CD4-positive, CD25-positive, alpha-beta regulatory T cell (primary cell): ENCODE measurements around the gene MYO1E. TPM values are rescaled to one million over a fixed set of nuclear protein-coding genes. Genes with fewer than 3 reads are reported as not detected.

Source experiments
- ATAC-seq, 2 donors: fragments of 150-1000 bp; cut with Tn5 transposase; one replicate each; pipeline ENCODE4 v1.10.0; 2021; ENCODE audit warnings: low read depth in 2 of 2, moderate number of reproducible peaks in 2 of 2, moderate library complexity in 1 of 2
- DNase-seq, 3 donors: peaks; one replicate each; pipeline versions ENCODE4 v3.0.0 to v3.0.0-alpha.2; 2012 to 2022; ENCODE audit warnings: mixed read lengths in 1 of 3
- H3K27ac ChIP-seq: one replicate; pipeline ENCODE4 v1.7.0; 2013; ENCODE audit warnings: mild to moderate bottlenecking, low read length; ENCODE audit not compliant: insufficient read depth, poor library complexity, severe bottlenecking
- H3K27me3 ChIP-seq: one replicate; pipeline ENCODE4 v1.7.0; 2013; ENCODE audit warnings: low read length; ENCODE audit not compliant: control insufficient read depth, insufficient read depth
- H3K36me3 ChIP-seq: one replicate; pipeline ENCODE4 v1.7.0; 2013; ENCODE audit warnings: mild to moderate bottlenecking, low read length, moderate library complexity; ENCODE audit not compliant: control insufficient read depth, insufficient read depth
- H3K4me1 ChIP-seq: 2 replicates; pipeline ENCODE4 v1.7.0; 2013; ENCODE audit warnings: mild to moderate bottlenecking, low read length; ENCODE audit not compliant: insufficient read depth, control insufficient read depth, poor library complexity, severe bottlenecking
- H3K4me3 ChIP-seq: one replicate; pipeline ENCODE4 v1.7.0; 2013; ENCODE audit warnings: low read depth, mild to moderate bottlenecking, low read length, moderate library complexity
- H3K9me3 ChIP-seq, 2 experiments: 1 replicate in 1 of 2; 2 replicates in 1 of 2; pipeline ENCODE4 v1.7.0; 2013; ENCODE audit warnings: low read length in 2 of 2, mild to moderate bottlenecking in 1 of 2, moderate library complexity in 1 of 2; ENCODE audit not compliant: control insufficient read depth in 2 of 2
- H3K27ac Mint-ChIP-seq, 3 donors: one replicate each; pipeline ENCODE4 v1.8.0; 2020 to 2022; ENCODE audit warnings: mild to moderate bottlenecking in 3 of 3, mixed read lengths in 3 of 3, moderate library complexity in 2 of 3
- H3K27me3 Mint-ChIP-seq: one replicate; pipeline ENCODE4 v1.8.0; 2022; ENCODE audit warnings: mild to moderate bottlenecking, mixed read lengths
- H3K36me3 Mint-ChIP-seq: one replicate; pipeline ENCODE4 v1.8.0; 2020; ENCODE audit warnings: mixed read lengths
- H3K4me1 Mint-ChIP-seq, 4 donors: one replicate each; pipeline ENCODE4 v1.8.0; 2020 to 2022; ENCODE audit warnings: mixed read lengths in 4 of 4, mild to moderate bottlenecking in 1 of 4
- H3K4me3 Mint-ChIP-seq, 4 donors: one replicate each; pipeline ENCODE4 v1.8.0; 2020 to 2022; ENCODE audit warnings: mild to moderate bottlenecking in 4 of 4, mixed read lengths in 4 of 4, moderate library complexity in 3 of 4
- H3K9me3 Mint-ChIP-seq, 7 donors: one replicate each; pipeline ENCODE4 v1.8.0; 2020 to 2022; ENCODE audit warnings: mixed read lengths in 7 of 7, mild to moderate bottlenecking in 3 of 7, moderate library complexity in 2 of 7
- polyA plus RNA-seq, 4 donors: library from polyadenylated mRNA; unstranded; fragments of 300-500 nt; fragmentation: Illumina TruSeq; gene quantifications; one replicate each; pipeline ENCODE4 v1.2.3, GENCODE V29; 2021
- total RNA-seq: library from RNA; stranded (reverse); gene quantifications from one replicate; pipeline ENCODE4 v1.2.3, GENCODE V29; 2022

The MYO1E gene
- total and polyA plus RNA-seq, 5 donors from 2014 or later: 0.14 to 1.6 (median 0.75) TPM

GRCh38 chr15:59160880-59161593 lies 211.6 kb downstream of the MYO1E start:
- H3K4me3 ChIP-seq: no peak overlapping the region
- peak in 1 of 3 donors; percentile 41 for DNase-seq
- Mint-ChIP-seq H3K27me3 (no peaks in the 10 kb centered on the region), H3K27ac (no peak overlapping the region), H3K36me3 (no peaks in the 10 kb centered on the region), H3K9me3 (no peaks in the 10 kb centered on the region), H3K4me1 (no peaks in the 10 kb centered on the region), H3K4me3 (no peak overlapping the region)
- ATAC-seq: no peak
- H3K4me1 ChIP-seq: no peaks in the 10 kb centered on the region
- H3K27ac ChIP-seq: no peak overlapping the region
- H3K36me3 ChIP-seq: no peaks in the 10 kb centered on the region
- no peaks in the 10 kb centered on the region for H3K27me3 ChIP-seq
- no peaks in the 10 kb centered on the region for H3K9me3 ChIP-seq

GRCh38 chr15:59159210-59159609 lies 213.5 kb downstream of the MYO1E start:
- no peaks in the 10 kb centered on the region for H3K4me1 ChIP-seq
- Mint-ChIP-seq H3K4me3 (no peak overlapping the region), H3K27me3 (no peaks in the 10 kb centered on the region), H3K4me1 (no peaks in the 10 kb centered on the region), H3K9me3 (no peaks in the 10 kb centered on the region), H3K36me3 (no peaks in the 10 kb centered on the region), H3K27ac (no peak overlapping the region)
- no peak overlapping the region for H3K27ac ChIP-seq
- DNase-seq (no peak), ATAC-seq (no peak)
- H3K9me3 ChIP-seq: no peaks in the 10 kb centered on the region
- H3K36me3 ChIP-seq: no peaks in the 10 kb centered on the region
- no peak overlapping the region for H3K4me3 ChIP-seq
- H3K27me3 ChIP-seq: no peaks in the 10 kb centered on the region

DNA sequence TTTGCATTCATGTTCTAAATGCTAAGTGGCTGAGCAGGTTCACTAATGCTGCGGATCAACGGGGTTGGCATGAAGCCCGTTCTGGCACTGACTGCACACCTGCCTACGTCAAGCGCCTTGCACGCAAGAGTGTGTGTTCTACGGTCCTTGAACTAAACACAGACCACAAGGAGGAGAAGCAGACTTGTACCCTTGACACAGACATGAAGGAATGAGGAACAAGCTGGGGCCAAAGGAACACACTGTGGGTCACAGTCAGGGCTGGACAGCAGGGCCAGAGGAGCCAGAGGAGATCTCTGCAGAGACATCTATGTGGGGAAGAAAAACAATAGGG lies 214.0 kb downstream of the MYO1E start:
- Histone ChIP-seq H3K27me3 (no peaks in the 10 kb centered on the region), H3K4me1 (no peaks in the 10 kb centered on the region), H3K36me3 (no peaks in the 10 kb centered on the region), H3K4me3 (no peak overlapping the region), H3K9me3 (no peaks in the 10 kb centered on the region), H3K27ac (no peak overlapping the region)
- no peak overlapping the region for H3K4me3 Mint-ChIP-seq
- ATAC-seq (no peak), DNase-seq (no peak)
- no peak overlapping the region for H3K27ac Mint-ChIP-seq
- H3K4me1 Mint-ChIP-seq: no peaks in the 10 kb centered on the region
- no peaks in the 10 kb centered on the region for H3K36me3 Mint-ChIP-seq
- H3K27me3 Mint-ChIP-seq: no peaks in the 10 kb centered on the region
- H3K9me3 Mint-ChIP-seq: no peaks in the 10 kb centered on the region

- Mint-ChIP-seq H3K27ac (no peak overlapping the region), H3K4me3 (no peak overlapping the region), H3K36me3 (no peaks in the 10 kb centered on the region), H3K9me3 (no peaks in the 10 kb centered on the region), H3K4me1 (no peaks in the 10 kb centered on the region), H3K27me3 (no peaks in the 10 kb centered on the region)
- Histone ChIP-seq H3K27me3 (no peaks in the 10 kb centered on the region), H3K4me3 (no peak overlapping the region), H3K27ac (no peak overlapping the region), H3K36me3 (no peaks in the 10 kb centered on the region), H3K4me1 (no peaks in the 10 kb centered on the region), H3K9me3 (no peaks in the 10 kb centered on the region)
- DNase-seq (no peak), ATAC-seq (no peak)
Measured at GRCh38 chr15:59157840-59158700, 214.6 kb downstream of the MYO1E start.

GRCh38 chr15:59157396-59157795 lies 215.3 kb downstream of the MYO1E start:
- Mint-ChIP-seq H3K4me1 (no peaks in the 10 kb centered on the region), H3K27ac (no peak overlapping the region), H3K27me3 (no peaks in the 10 kb centered on the region), H3K36me3 (no peaks in the 10 kb centered on the region), H3K4me3 (no peak overlapping the region), H3K9me3 (no peaks in the 10 kb centered on the region)
- Histone ChIP-seq H3K36me3 (no peaks in the 10 kb centered on the region), H3K4me3 (no peak overlapping the region), H3K4me1 (no peaks in the 10 kb centered on the region), H3K27me3 (no peaks in the 10 kb centered on the region), H3K9me3 (no peaks in the 10 kb centered on the region), H3K27ac (no peak overlapping the region)
- no peak for ATAC-seq
- DNase-seq: no peak

DNA sequence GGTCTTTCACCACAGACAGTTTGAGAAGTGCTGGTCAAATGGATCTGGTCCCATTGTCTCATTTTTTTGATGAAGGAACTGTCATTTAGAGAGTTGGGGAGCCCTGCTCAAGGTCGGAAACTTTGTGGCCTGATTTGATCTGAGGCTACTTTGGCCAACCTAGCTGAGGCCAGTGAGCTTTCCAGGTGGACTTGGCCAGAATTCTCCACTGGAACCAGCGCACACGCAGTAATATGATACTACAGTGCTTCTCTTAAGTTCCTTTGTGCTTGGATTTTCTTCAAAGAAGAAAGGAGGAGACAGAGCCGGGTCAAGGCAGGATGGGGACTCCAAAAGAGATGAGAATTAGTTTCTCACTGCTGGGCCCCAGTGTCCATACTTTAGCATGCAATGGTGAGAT lies 217.2 kb downstream of the MYO1E start:
- Mint-ChIP-seq H3K4me3 (no peak overlapping the region), H3K36me3 (no peaks in the 10 kb centered on the region), H3K27me3 (no peaks in the 10 kb centered on the region), H3K4me1 (no peaks in the 10 kb centered on the region), H3K9me3 (no peaks in the 10 kb centered on the region), H3K27ac (no peak overlapping the region)
- Histone ChIP-seq H3K36me3 (no peaks in the 10 kb centered on the region), H3K9me3 (no peaks in the 10 kb centered on the region), H3K27me3 (no peaks in the 10 kb centered on the region), H3K4me1 (no peaks in the 10 kb centered on the region), H3K27ac (no peak overlapping the region), H3K4me3 (no peak overlapping the region)
- DNase-seq (no peak), ATAC-seq (no peak)

GRCh38 chr15:59154243-59154642 lies 218.4 kb downstream of the MYO1E start:
- ATAC-seq (no peak), DNase-seq (no peak)
- Histone ChIP-seq H3K36me3 (no peaks in the 10 kb centered on the region), H3K4me3 (no peak overlapping the region), H3K4me1 (no peaks in the 10 kb centered on the region), H3K27ac (no peak overlapping the region), H3K9me3 (no peaks in the 10 kb centered on the region), H3K27me3 (no peaks in the 10 kb centered on the region)
- no peaks in the 10 kb centered on the region for H3K4me1 Mint-ChIP-seq
- no peaks in the 10 kb centered on the region for H3K9me3 Mint-ChIP-seq
- no peak overlapping the region for H3K4me3 Mint-ChIP-seq
- no peak overlapping the region for H3K27ac Mint-ChIP-seq
- H3K36me3 Mint-ChIP-seq: no peaks in the 10 kb centered on the region
- no peaks in the 10 kb centered on the region for H3K27me3 Mint-ChIP-seq

DNA sequence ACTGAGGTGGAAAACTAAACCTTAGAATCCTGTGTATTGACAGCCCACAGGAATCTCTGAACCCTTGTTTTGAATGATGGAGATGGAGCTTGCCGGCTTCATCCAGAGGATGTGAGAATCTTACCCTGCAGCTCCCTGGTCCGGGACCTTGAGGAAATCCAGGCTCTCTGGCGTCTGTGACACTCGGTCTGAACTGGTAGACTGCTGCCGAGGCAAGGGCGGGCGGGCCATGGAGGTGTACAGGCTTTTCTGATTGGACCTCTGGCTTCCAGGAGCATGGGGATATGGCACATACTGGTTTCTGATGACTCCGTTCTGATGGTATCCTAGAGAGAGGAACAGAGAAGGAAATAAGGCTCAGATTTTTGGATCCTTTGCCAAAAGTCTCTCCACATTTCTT lies 219.2 kb downstream of the MYO1E start:
- no peak for DNase-seq
- Histone ChIP-seq H3K9me3 (no peaks in the 10 kb centered on the region), H3K27ac (no peak overlapping the region), H3K36me3 (no peaks in the 10 kb centered on the region), H3K4me3 (no peak overlapping the region), H3K4me1 (no peaks in the 10 kb centered on the region), H3K27me3 (no peaks in the 10 kb centered on the region)
- H3K4me3 Mint-ChIP-seq: no peak overlapping the region
- no peak for ATAC-seq
- no peaks in the 10 kb centered on the region for H3K27me3 Mint-ChIP-seq
- no peaks in the 10 kb centered on the region for H3K9me3 Mint-ChIP-seq
- H3K36me3 Mint-ChIP-seq: no peaks in the 10 kb centered on the region
- no peaks in the 10 kb centered on the region for H3K4me1 Mint-ChIP-seq
- H3K27ac Mint-ChIP-seq: no peak overlapping the region
